AG10803 (cell line): ENCODE results near the gene COMMD9.

Experiments used
- DNase-seq: peaks from one replicate; pipeline ENCODE4 v3.0.0; 2010; ENCODE audit warnings: low read depth
- H3K4me3 ChIP-seq: 2 replicates; pipeline ENCODE4 v1.5.1; 2011; ENCODE audit warnings: mild to moderate bottlenecking, low read length, control low read depth
- TF ChIP-seq, protein P1 (sequence below): conservative IDR thresholded peaks from 2 replicates; pipeline ENCODE4 v1.5.1; 2011; ENCODE audit warnings: mild to moderate bottlenecking, low read length, control low read depth, inconsistent platforms

Gene COMMD9

DNA sequence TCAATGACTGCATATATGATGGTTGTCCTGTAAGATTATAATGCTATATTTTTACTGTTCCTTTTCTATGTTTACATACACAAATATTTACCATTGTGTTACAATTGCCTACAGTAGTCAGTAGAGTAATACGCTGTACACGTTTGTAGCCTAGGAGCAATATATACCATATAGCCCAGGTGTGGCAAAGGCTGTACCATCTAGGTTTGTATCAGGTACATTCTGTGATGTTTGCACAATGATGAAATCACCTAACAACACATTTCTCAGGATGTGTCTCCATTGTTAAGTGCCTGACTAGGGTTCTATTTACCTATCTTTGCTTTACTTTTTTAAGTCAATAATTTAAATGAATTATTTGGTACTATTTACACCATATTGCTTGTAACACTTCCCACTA lies 28.8 kb upstream of the COMMD9 start:
- TF ChIP-seq, protein P1, sequence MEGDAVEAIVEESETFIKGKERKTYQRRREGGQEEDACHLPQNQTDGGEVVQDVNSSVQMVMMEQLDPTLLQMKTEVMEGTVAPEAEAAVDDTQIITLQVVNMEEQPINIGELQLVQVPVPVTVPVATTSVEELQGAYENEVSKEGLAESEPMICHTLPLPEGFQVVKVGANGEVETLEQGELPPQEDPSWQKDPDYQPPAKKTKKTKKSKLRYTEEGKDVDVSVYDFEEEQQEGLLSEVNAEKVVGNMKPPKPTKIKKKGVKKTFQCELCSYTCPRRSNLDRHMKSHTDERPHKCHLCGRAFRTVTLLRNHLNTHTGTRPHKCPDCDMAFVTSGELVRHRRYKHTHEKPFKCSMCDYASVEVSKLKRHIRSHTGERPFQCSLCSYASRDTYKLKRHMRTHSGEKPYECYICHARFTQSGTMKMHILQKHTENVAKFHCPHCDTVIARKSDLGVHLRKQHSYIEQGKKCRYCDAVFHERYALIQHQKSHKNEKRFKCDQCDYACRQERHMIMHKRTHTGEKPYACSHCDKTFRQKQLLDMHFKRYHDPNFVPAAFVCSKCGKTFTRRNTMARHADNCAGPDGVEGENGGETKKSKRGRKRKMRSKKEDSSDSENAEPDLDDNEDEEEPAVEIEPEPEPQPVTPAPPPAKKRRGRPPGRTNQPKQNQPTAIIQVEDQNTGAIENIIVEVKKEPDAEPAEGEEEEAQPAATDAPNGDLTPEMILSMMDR: no peak
- no peak for DNase-seq
- H3K4me3 ChIP-seq: no peak overlapping the region

DNA sequence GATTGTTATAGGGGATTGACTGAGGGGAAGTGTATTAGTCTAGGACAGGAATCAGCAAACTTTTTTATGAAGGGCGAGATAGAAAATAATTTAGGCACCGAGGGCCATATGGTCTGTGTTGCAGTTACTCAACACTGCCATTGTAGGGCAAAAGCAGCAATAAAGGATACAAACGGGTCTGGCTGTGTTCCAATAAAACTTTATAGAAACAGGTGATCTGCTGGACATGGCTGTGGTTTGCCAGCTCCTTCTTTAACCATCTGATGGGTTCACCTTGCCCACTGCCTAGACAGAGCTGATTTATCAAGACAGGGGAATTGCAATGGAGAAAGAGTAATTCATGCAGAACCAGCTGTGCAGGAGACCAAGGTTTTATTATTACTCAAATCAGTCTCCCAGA lies 26.8 kb upstream of the COMMD9 start:
- no peak overlapping the region for H3K4me3 ChIP-seq
- no peak for DNase-seq
- TF ChIP-seq, protein P1: no peak

DNA sequence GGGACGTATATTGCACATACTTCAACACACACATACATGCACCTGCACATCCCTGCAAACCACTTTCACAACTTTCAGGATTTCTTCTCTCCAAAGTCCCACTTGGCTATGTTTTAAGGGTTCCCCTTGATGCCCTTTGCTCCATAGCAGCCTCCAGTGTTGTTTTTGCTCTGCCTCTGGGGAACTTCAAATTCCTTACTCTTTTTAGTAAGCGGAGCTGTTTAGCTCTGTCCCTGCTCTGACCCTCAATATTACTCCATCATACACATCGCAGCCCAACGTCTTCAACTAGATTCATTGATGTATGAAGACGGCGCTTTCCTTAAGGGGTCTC lies 25.2 kb upstream of the COMMD9 start:
- H3K4me3 ChIP-seq: no peak overlapping the region
- DNase-seq: no peak
- TF ChIP-seq, protein P1: no peak

DNA sequence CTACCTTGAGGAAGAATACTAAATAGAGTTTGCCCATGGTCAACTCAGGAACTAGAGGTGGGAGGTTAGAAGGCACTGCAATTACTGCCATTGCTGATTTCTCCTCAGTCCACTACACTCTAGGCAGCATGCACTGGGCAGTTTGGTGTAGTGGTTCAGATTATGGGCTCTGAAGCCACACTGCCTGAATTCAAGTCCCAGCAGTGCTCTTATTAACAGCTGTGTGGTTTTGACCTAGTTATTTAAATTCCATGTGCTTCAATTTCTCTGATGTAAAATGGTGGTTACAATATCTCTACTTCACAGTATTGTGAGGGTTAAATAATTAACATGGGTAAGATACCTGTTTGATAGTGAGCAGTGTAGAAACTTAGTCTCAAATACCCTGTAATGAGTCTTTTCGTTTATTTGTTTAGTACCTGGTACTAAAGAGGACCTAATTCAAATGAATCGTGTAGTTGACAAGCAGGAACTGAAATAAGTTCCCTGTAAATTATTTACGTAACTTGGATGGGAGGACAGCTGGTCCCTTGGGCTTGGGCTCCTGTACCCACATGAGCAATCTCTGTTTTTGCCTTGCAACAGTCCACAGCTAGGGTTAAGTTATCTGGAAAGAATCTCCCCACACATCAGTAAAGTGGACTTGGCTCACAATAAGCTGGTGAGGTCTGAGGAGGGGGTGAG lies 24.7 kb upstream of the COMMD9 start:
- TF ChIP-seq, protein P1: no peak
- no peak overlapping the region for H3K4me3 ChIP-seq
- no peak for DNase-seq

DNA sequence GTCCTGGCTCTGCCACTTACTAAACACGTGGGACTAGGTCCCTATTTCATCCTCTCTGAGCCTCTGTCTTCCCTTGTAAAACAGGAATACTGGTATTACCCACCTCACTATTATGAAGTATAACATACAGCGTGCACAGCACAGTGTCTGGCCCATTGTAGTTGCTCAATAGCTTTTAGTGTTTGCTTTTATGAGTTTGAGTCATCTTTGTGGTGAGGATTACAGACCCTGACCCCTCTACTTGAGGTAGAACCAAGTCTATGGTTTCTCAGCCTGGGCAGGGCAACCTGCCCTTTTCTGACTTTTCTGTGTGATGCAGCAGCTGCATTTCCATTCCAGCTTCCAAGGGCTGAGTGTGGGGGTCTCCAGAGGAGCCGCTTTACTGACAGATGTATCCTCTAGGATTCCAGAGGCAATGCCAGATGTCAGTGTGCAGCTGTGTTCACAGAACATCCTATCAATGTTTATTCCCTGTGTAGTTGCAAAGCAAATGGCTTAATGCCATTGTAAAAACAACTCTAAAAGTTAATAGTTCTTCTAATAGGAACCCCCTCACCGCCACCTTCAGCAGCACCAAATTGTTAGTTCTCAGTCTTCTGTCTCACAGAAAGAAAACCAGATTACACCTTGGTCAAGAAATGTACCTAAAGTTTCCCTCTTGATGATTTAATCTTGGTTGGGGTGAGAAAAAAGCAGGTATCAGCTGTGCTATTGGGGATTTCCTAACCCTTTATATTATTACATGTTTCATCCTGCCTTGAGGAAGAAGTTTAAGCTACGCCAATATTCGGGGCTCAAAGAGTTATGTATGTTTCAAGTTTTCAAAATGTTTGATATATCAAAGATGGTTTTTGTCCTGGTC lies 23.6 kb upstream of the COMMD9 start:
- DNase-seq: peak; percentile 46
- TF ChIP-seq, protein P1: no peak

DNA sequence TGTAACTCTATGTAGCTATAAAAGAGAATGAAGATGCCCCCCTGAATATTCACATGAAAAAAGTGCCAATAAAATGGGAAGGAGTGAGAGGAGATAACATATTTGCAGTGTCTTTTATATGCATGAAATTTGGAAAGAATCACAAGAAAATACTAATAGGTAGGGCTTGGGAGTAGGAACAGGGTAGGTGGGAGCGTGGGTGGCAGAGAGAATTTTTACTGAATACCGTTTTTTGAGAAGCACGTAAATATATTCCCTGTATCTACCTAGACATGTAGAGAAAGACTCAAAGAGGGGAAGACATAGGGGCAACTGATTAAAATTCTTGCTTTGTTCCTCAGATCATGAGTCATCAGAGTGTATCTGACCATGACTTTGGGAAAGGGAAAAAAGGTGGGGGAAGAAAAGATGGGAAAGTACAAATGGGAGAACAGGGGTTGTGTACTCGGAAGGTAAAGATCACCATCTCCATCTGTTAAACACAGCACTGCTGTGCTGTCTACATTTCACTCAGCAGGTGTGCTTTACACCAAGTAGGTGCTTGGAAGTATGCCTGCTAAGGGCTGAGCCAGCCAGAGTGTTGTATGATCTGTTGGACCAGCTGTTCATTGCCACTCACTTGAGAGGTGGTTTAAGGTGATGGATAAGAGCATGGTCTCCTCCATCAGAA lies 22.8 kb upstream of the COMMD9 start:
- no peak overlapping the region for H3K4me3 ChIP-seq
- TF ChIP-seq, protein P1: no peak
- DNase-seq: no peak

More for the DNA sequence above, 23.6 kb upstream of the COMMD9 start:
- no peak overlapping the region for H3K4me3 ChIP-seq
